Islet of Langerhans (tissue), 1 donor: ENCODE measurements around the gene YIF1A.
"Not testable (repeated sequence)": the region's sequence is repeated elsewhere in the genome, so short reads cannot be mapped to it uniquely, and the experiment has no call there.

Experiments used
- FAIRE-seq: peaks from one replicate; lab custom pipeline; 2011; peaks lifted over from hg19 to GRCh38; lab: Jason Lieb, UNC

Gene YIF1A

DNA sequence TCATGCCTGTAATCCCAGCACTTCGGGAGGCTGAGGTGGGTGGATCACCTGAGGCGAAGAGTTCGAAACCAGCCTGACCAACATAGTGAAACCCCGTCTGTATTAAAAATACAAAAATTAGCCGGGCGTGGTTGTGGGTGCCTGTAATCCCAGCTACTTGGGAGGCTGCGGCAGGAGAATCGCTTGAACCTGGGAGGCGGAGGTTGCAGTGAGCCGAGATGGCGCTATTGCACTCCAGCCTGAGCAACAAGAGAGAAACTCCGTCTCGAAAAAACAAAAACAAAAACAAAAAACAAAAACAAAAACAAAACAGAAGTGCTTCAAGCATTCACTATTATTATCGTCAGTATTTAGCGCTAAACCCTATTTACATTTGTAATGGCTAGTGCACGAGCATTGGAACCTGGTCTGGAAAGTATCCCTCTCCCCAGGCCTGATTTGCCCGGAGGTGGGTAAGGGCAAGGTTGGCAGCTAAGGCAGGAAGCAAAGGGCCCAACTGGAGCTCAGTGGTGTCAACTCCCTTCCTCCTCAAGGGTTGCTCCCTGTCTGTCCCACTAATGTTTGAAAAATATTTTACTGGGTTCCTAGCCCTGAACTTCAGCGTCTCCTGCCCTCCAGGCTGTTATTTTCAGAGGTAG, 22.0 kb upstream of the YIF1A start:
- not testable (repeated sequence) for FAIRE-seq

DNA sequence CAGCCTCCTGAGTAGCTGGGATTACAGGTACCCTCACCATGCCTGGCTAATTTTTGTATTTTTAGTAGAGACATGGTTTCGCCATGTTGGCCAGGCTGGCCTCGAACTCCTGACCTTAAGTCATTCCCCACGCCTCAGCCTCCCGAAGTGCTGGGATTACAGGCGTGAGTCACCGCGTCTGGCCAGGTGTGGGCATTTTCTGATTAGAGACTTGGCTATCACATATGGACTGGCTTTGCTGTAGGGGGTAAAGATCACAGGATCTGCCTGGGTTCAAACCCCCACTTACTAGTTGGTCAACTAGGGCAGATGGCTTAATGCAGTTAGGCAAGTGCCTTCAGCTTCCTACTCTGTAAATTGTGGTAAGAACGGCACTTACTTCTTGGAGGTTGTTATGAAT, 21.4 kb upstream of the YIF1A start:
- FAIRE-seq, result no peak

GRCh38 chr11:66309475-66309874, 20.5 kb upstream of the YIF1A start:
- FAIRE-seq, result no peak

DNA sequence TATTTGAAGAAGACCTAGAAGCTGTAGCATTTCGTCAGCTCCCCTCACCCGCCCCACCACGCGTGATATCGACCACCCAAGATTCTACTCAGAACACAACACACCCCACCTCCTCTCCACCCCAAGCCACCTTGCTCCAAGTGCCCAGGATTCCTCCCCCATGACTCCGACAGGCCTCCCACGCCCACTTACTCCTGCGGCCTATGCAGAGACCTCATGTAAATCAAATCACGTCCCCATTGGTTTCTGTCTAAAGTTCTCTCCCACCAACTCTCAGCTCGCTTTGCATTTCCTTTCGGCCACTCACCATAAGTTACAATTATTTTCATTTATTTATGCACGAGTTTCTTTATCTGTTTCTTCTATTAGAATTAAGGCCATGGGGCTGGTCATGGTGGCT, 13.7 kb upstream of the YIF1A start:
- FAIRE-seq, result no peak

DNA sequence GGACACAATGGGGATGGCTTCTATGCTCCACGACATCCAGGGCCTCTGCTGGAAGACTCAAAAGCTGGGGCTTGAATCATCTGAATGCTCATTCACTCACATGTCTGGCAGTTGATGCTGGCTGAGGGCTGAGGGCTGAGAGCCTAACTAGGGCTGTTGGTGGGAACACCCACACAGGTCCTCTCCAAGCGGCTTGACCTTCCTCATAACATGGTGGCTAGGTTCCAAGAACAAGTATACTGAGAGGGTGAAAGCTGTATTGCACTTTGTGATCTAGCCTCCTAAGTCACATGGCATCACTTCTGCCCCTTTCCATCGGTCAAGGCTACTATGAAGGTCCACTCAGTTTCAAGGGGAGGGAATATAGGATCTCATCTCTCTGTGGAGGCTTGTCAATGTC, 10.2 kb upstream of the YIF1A start:
- no peak for FAIRE-seq

DNA sequence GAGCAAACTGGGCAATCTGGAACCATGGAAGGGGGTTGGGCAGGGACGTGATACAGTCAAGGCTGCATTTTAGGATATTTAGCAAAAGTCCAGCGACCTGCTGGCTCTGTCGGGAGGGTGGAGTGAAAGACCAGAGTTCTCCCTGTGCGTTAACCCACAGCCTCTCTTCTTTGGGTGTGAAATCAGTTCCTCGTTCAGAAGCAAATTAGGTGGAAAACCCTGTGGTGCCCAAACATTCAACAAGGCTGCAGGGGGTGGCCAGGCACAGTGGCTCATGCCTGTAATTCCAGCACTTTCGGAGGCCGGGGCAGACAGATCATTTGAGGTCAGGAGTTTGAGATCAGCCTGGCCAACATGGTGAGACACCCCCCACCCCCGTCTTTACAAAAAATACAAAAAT, 8.7 kb upstream of the YIF1A start:
- FAIRE-seq, result no peak

DNA sequence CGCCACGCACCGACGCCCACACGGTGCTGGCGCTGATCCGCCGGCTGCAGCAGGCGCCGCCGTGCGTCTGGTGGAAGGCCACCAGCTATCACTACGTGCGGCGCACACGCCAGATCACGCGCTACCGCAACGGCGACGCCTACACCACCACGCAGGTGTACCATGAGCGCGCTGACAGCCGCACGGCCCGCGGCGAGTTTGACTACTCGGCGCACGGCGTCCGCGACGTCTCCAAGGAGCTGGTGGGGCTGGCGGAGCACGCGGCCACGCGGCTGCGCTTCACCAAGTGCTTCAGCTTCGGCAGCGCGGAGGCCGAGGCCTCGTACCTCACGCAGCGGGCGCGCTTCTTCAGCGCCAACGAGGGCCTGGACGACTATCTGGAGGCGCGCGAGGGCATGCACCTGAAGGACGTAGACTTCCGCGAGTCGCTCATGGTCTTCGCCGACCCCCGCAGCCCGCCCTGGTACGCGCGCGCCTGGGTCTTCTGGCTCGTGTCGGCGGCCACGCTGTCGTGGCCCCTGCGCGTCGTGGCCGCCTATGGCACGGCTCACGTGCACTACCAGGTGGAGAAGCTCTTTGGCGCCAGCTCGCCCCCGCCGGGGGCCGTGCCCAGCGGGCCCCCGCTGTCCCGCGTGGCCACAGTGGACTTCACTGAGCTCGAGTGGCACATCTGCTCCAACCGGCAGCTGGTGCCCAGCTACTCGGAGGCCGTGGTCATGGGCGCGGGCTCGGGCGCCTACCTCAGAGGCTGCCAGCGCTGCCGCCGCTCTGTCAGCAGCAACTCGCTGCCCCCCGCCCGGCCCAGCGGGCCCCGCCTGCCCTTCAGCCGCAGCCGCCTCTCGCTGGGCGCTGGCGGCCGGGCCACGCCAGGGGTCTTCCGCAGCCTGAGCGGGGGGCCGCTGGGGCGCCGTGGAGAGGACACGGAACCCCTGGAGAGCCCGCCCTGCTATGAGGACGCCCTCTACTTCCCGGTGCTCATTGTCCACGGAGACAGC, 6.0 kb upstream of the YIF1A start:
- no peak for FAIRE-seq

DNA sequence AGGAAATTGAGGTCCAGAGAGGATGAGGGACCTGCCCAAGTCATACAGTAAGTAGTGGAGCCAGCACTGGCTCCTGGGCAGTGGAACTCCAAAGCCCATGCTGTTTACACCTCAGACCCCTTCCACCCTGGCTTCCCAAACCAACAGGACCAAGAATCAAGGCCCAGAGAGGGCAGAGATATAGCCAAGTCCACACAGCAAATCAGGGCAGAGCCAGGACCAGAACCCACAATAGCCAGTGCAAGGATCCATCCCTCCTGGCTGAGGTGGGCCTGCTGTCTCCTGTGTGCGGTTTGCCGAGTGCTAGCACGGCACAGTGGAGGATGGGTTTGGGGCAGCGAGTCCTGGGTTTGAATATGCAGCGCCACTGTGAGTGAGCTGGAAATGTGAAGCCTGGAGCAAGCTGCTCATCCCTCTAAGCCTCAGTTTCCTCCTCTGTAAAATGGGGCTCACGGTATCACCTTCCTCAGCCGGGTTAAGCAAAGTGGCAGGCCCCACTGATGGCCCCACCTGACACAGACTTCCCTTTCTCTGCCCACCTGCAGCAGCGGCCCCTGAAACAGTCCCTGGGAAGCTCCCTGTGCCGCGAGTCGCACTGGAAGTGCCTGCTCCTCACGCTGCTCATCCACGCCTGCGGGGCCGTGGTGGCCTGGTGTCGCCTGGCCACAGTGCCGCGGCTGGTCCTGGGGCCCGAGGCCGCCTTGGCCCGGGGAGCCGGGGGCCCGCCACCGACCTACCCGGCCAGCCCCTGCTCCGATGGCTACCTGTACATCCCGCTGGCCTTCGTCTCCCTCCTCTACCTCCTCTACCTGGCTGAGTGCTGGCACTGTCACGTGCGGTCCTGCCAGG, 5.1 kb upstream of the YIF1A start:
- FAIRE-seq, result no peak

GRCh38 chr11:66293352-66293751, 4.4 kb upstream of the YIF1A start:
- no peak for FAIRE-seq

GRCh38 chr11:66292543-66293332, 3.8 kb upstream of the YIF1A start:
- FAIRE-seq, result no peak

- no peak for FAIRE-seq
These were observed 3.0 kb upstream of the YIF1A start, which contains the start of gene TMEM151A for GRCh38 chr11:66291706-66292542. Gene TMEM151A (plus strand): TSS chr11:66291894. CDS start chr11:66292014, 120 bp downstream.

- FAIRE-seq, result no peak
These were observed 2.4 kb upstream of the YIF1A start for GRCh38 chr11:66291303-66291705.

DNA sequence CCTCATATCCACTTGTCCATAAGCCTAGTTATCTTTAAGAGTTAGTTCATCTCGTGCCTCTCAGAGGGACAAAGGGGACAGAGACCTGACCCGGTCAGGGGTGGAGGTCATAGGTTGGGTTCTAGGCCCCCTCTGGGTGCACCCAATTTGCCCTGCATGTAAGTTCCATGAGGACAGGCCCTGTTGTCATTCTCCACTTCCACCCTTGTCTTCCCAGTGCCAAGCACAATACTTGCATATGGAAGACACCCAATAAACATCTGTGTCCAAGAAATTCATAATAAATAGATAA, 1.3 kb upstream of the YIF1A start:
- no peak for FAIRE-seq

DNA sequence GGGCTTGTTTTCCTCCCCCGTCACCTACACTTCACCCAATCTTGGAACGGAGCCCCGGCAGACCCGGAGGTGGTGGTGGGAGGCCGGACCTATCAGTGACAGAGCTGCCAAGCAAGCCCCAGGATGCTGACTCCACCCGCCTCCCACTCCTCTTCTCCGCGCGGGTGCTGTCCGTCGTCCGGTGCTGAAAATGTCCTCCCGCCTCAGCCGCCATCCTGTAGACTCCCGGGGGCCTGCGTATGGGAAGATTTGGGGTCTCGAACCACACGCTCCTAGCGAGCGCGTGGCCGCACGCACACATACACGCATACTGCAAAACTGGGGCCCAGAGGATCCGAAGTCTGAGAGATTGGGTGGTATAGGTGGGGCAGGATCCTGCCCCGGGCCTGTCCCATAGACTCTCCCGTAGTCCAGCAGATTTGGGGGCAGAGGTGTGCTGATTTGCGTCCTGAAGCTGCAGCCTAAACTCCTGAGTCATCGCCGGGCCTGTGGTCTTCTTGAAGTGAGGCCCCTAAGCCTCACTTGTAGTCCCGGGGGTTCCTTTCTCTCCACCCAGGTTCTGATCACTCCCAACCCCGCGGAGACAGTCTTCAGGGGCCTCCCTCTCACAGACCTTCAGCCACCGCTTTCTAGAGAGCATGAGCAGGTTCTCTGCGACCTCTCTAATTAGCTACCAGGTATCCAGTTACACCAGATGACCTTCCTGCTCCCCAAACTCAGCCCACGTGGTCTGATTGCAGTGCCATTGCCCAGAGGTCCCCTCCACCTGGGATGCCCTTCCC, 796 bp upstream of the YIF1A start:
- FAIRE-seq, result no peak

DNA sequence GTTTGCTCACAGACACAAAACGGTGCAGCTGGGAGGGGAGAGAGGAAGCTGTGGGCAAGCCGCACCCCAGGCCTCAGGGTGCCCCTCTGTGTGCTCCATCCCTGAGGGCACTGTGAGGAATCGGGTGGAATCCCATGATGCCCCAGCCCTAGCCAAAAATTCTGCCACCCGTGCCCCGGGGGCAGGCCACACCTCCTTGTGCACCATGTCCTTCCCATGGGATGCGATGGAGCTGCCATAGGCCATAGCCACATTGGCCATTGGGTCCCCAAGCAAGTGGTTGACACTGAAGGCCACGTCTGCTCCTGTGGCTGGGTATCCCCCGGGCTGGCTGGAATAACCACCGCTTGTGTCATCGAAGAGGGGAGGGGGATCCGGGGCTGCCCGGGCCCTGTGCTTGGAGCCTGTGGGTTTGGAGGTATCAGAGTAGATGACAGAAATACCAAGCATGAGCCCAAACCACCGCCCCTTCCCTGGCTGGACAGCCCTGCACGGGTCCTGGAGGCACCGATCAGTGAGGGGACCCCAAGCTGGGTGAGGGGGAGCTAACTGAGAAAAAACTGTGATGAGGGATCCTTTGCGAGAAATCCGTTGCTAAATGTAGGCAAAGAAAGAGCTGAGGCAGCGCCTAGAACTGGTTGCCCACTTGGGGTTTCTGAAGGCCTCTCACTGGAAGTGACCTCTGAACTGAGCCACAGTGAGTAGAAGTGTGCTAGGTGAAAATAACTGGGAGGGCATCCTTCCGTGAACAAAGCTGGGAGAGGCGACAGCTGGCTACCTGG, 863 bp downstream of the YIF1A start:
- FAIRE-seq, result no peak

GRCh38 chr11:66287211-66287888, 1.6 kb downstream of the YIF1A start:
- FAIRE-seq, result no peak

DNA sequence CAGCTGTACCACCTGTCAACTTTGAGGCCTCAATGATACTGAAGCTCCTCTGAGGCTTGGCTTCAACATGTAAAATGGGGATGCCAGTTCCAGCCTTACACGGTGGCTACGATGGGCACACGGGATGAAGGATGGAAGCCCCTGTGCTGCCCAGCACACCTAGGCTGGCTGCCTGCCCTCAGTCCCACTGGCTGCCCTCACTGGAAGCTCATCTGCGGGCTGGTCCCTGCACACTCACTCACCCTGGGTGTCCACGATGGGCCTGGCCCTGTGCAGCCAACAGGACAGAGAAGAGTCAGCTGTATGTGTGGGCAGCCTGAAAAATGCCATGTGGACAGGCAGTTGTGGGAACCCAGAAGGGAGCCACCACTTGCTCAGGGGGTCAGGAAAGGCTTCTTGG, 2.2 kb downstream of the YIF1A start:
- FAIRE-seq, result no peak

DNA sequence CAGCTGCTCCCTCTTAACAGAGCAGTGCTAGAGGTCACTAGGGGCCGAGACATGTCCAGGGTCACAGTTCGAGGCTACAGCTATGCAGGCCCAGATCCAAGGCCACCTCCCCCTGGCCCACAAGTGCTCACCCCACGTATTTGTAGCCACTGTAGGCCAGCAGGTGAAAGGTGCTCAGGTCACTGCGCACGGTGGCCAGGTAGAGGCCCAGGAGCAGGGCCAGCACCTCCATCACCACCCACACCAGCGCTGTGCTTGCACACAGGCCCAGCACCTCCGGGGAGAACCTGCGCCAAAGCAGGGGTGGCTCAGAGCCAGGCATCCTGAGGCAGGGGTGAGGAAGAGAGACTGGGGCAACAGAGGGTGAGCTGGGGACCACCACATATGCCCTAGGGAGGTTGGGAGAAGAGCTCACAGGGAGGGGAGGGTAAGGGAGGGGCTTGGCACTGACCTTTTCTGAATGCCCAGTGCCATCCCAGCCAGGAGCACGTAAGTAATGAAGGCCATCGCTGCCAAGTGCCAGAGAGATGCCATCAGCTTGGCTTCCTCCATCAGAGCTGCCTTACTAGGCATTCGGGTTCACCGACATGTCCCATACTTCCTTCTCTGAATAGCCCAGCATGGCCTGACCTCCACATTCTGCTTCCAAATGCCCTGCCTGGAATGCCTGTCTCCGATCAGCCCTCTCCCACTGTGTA, 3.5 kb downstream of the YIF1A start:
- no peak for FAIRE-seq
